BE2C (cell line): ENCODE results near the gene MMAA.

Experiments used
- DNase-seq: peaks from one replicate; pipeline ENCODE4 v3.0.0-alpha.2; 2020
- H3K27me3 ChIP-seq: fragments of 250-450 bp; sonication (Bioruptor Pico); 2 replicates; pipeline ENCODE4 v1.5.1; 2020; ENCODE audit warnings: mild to moderate bottlenecking
- H3K36me3 ChIP-seq: fragments of 250-450 bp; sonication (Bioruptor Pico); 2 replicates; pipeline ENCODE4 v1.5.1; 2020; ENCODE audit warnings: mild to moderate bottlenecking
- H3K4me1 ChIP-seq: fragments of 250-450 bp; sonication (Bioruptor Pico); 2 replicates; pipeline ENCODE4 v1.5.1; 2020
- H3K4me3 ChIP-seq: 2 replicates; pipeline ENCODE4 v1.5.1; 2011; ENCODE audit warnings: low read depth, low read length
- H3K9me3 ChIP-seq: fragments of 250-450 bp; sonication (Bioruptor Pico); 2 replicates; pipeline ENCODE4 v1.5.1; 2020
- TF ChIP-seq, protein P1 (sequence below): IDR thresholded peaks from 2 replicates; pipeline ENCODE4 v1.5.1; 2012; ENCODE audit warnings: mild to moderate bottlenecking, low read depth, low read length

Gene MMAA

GRCh38 chr4:145694929-145695328, 75.7 kb downstream of the MMAA start:
- H3K9me3 ChIP-seq = no peaks in the 10 kb centered on the region
- no peaks in the 10 kb centered on the region for H3K36me3 ChIP-seq
- no peak overlapping the region for H3K4me3 ChIP-seq
- no peaks in the 10 kb centered on the region for H3K4me1 ChIP-seq
- no peaks in the 10 kb centered on the region for H3K27me3 ChIP-seq
- DNase-seq = no peak
- TF ChIP-seq, protein P1, sequence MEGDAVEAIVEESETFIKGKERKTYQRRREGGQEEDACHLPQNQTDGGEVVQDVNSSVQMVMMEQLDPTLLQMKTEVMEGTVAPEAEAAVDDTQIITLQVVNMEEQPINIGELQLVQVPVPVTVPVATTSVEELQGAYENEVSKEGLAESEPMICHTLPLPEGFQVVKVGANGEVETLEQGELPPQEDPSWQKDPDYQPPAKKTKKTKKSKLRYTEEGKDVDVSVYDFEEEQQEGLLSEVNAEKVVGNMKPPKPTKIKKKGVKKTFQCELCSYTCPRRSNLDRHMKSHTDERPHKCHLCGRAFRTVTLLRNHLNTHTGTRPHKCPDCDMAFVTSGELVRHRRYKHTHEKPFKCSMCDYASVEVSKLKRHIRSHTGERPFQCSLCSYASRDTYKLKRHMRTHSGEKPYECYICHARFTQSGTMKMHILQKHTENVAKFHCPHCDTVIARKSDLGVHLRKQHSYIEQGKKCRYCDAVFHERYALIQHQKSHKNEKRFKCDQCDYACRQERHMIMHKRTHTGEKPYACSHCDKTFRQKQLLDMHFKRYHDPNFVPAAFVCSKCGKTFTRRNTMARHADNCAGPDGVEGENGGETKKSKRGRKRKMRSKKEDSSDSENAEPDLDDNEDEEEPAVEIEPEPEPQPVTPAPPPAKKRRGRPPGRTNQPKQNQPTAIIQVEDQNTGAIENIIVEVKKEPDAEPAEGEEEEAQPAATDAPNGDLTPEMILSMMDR = no peak

GRCh38 chr4:145697332-145697731, 78.1 kb downstream of the MMAA start:
- no peaks in the 10 kb centered on the region for H3K36me3 ChIP-seq
- H3K27me3 ChIP-seq = no peaks in the 10 kb centered on the region
- no peaks in the 10 kb centered on the region for H3K9me3 ChIP-seq
- TF ChIP-seq, protein P1 = no peak
- H3K4me3 ChIP-seq = no peak overlapping the region
- no peaks in the 10 kb centered on the region for H3K4me1 ChIP-seq
- no peak for DNase-seq

GRCh38 chr4:145698507-145698906, 79.3 kb downstream of the MMAA start:
- TF ChIP-seq, protein P1 = no peak
- no peak overlapping the region for H3K4me3 ChIP-seq

DNA sequence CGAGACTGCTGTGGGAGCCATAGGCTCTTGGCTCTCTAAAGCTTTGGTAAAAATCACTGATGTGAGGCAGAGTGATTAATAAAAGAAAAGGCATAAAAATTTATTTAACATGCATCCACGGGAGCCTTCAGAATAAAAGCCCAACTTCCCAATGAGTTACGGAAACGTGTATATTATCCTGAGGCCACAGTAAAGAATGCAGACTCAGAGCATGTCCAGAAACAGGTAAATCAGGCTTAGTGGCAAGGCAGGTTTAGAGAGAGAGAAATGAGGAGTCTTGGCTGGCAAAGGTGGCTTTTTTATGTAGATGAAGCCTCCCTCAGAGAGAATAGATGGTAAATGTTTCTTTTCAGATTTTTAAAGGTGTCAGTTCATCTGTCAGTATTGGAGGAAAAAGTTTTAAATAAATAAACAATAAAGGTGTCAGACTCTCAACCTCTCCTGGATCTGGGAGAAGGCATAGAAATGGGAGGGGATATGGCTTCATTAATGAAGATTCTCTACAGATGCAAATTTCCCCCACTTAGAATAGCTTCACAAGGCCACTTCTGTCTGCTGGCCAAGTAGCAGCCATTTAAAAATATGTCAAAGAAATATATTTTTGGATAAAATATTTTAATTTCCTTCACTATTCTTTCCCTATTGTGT, 84.8 kb downstream of the MMAA start:
- Histone ChIP-seq H3K36me3 (no peaks in the 10 kb centered on the region), H3K4me1 (no peaks in the 10 kb centered on the region), H3K4me3 (no peak overlapping the region), H3K9me3 (no peaks in the 10 kb centered on the region), H3K27me3 (no peaks in the 10 kb centered on the region; the same call in 1 of the 2 replicates)
- TF ChIP-seq, protein P1 = no peak
- no peak for DNase-seq

More at GRCh38 chr4:145698507-145698906, 79.3 kb downstream of the MMAA start:
- H3K36me3 ChIP-seq = no peaks in the 10 kb centered on the region
- H3K27me3 ChIP-seq = no peaks in the 10 kb centered on the region
- H3K9me3 ChIP-seq = no peaks in the 10 kb centered on the region
- no peaks in the 10 kb centered on the region for H3K4me1 ChIP-seq
- DNase-seq = no peak

GRCh38 chr4:145709336-145709735, 90.2 kb downstream of the MMAA start:
- Histone ChIP-seq H3K4me1 (no peaks in the 10 kb centered on the region), H3K4me3 (no peak overlapping the region), H3K9me3 (no peaks in the 10 kb centered on the region), H3K36me3 (no peaks in the 10 kb centered on the region), H3K27me3 (no peaks in the 10 kb centered on the region)
- no peak for DNase-seq
- TF ChIP-seq, protein P1 = no peak
